Dermis blood vessel endothelial cell (primary cell): Measurements from ENCODE around the gene TLR6. TPM values are rescaled to one million over a fixed set of nuclear protein-coding genes. Genes with fewer than 3 reads are reported as not detected.
"Not testable (repeated sequence)": the region's sequence is repeated elsewhere in the genome, so short reads cannot be mapped to it uniquely, and the experiment has no call there.

Experiments used
- DNase-seq: peaks from one replicate; pipeline ENCODE4 v3.0.0; 2010
- total RNA-seq: library from RNA; depleted of rRNA; stranded (reverse); fragments of >200 nt; gene quantifications from 2 replicates; pipeline ENCODE4 v1.2.3, GENCODE V29; 2014

Gene TLR6
- total RNA-seq, 1 donor from 2014 or later: 0.17 TPM

DNA sequence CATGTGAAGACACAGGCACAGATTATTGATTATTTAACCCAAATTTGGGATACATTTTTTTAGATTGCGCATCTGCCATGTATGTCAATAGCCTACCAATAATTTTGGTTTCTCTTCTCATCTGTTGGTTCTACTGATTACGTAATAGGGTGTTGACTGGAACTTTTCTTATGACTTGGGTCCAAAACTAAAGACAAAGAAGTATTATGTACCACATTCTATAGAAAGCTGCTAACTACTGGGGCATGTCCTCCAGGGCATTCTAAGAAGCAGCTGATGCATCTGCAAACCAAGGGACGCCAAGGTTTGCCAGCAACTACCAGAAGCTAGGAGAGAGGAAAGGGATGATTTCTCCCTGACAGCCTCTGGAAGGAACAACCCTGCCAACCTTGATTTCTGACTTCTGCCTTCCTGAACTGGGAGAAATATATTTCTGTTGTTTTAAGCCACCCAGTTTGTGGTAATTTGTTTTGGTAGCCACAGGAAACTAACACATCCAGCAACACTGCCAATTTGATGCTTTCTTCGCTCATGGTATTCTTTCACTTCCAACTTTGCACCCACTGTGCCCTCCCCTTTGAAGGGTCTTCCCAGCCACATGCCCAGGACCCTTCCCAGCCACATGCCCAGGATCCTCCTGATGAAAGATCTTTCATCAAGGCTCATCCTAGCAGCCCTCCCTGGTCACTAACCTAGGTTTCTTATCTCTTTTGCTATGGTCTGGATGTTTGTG lies 36.1 kb downstream of the TLR6 start:
- no peak for DNase-seq

DNA sequence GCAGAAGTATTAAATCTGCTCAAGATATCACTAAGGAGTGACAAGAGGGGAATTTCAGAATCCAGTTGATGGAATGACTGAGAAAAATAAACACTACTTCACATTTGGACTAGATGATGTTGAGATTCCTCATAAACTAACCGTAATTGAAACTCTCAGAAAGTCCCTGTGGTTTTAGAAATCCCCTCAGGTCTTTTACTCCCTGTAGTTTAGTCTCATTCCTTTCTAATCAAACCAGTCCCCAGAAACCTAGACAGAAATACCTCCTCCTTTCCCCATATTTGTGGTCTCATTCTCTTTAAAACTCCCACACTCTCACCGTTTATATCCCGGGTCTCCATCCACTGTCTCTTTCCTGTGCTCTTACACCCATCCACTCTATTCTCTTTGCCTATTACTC lies 37.0 kb downstream of the TLR6 start:
- DNase-seq: no peak

- no peak for DNase-seq
These were observed 38.1 kb downstream of the TLR6 start for GRCh38 chr4:38818441-38818976.

DNA sequence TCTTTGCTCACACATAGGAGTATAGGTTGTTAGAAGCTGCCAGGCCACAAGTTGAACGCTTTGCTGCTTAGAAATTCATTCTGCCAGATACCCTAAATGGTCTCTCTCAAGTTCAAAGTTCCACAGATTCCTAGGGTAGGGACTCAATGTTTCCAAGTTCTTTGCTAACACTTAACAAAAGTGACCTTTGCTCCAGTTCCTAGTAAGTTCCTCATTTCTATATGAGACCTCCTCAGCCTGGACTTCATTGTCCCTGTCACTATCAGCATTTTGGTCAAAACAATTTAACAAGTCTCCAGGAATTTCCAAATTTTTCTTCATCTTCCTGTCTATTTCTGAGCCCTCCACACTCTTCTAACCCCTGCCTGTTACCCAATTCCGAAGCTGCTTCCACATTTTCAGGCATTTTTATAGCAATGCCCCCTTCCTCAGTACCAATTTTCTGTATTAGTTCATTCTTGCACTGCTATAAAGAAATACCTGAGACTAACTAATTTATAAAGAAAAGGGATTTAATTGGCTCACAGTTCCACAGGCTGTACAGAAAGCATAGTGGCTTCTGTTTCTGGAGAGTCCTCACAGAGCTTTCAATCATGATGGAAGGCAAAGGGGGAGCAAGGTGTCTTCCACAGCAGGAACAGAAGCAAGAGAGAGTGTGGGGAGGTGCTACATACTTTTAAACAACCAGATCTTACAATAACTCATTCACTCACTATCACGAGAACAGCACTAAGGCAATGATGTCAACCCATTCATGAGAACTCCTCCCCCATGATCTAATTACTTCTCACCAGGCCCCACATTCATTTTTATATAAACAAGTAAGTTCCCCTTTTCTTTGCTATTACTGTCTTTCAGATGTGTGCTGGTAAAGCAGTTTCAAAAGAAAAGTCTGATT lies 40.5 kb downstream of the TLR6 start:
- peak; percentile 12 for DNase-seq

DNA sequence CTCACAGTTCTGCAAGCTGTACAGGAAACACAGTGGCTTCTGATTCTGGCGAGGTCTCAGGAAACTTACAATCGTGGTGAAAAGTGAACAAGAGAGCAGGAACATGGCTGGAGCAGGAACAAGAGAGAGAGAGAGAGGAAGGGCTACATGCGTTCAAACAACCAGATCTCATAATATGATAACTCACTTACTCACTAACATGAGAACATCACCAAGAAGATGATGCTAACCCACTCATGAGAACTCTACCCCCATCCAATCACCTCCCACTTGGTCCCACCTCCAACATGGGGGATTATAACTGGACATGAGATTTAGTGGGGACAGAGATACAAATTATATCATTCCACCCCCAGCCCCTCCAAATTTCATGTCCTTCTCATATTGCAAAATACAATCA lies 42.2 kb downstream of the TLR6 start:
- no peak for DNase-seq

DNA sequence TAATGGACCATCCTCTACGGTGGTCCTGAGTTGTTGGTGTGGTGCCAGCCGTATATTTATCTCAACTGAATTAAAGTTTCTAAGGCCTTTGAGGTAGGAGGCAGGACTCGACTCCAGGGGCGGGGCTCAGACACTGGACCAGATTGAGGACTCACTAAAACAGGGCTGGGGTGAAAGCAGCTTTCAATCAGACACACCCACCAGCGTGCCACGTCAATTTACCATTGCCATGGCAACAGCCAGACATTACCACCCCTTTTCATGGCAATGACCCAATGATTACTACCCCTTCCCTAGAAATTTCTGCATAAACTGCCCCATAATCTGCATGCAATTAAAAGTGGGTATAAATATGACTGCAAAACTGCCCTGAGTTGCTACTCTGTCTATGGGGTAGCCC lies 45.3 kb downstream of the TLR6 start:
- DNase-seq: no peak

DNA sequence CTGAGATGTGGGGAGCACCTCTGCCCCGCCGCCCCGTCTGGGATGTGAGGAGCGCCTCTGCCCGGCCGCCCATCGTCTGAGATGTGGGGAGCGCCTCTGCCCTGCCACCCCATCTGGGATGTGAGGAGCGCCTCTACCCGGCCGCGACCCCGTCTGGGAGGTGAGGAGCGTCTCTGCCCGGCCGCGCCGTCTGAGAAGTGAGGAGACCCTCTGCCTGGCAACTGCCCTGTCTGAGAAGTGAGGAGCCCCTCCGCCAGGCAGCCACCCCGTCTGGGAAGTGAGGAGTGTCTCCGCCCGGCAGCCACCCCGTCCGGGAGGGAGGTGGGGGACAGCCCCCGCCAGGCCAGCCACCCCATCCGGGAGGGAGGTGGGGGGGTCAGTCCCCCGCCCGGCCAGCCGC lies 49.2 kb downstream of the TLR6 start:
- DNase-seq: not testable (repeated sequence)

DNA sequence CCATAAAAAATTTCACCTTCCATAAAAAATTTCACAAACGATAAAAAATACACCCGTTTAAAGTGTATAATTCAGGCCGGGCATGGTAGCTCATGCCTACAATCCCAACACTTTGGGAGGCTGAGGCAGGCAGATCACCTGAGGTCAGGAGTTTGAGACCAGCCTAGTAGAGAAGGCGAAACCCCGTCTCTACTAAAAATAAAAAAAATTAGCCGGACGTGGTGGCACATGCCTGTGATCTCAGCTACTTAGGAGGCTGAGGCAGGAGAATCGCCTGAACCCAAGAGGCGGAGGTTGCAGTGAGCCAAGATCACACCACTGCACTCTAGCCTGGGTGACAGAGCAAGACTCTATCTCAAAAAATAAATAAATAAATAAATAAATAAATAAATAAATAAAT lies 50.4 kb downstream of the TLR6 start:
- DNase-seq: not testable (repeated sequence)

GRCh38 chr4:38805530-38806145 lies 51.0 kb downstream of the TLR6 start:
- DNase-seq: peak; percentile 37

DNA sequence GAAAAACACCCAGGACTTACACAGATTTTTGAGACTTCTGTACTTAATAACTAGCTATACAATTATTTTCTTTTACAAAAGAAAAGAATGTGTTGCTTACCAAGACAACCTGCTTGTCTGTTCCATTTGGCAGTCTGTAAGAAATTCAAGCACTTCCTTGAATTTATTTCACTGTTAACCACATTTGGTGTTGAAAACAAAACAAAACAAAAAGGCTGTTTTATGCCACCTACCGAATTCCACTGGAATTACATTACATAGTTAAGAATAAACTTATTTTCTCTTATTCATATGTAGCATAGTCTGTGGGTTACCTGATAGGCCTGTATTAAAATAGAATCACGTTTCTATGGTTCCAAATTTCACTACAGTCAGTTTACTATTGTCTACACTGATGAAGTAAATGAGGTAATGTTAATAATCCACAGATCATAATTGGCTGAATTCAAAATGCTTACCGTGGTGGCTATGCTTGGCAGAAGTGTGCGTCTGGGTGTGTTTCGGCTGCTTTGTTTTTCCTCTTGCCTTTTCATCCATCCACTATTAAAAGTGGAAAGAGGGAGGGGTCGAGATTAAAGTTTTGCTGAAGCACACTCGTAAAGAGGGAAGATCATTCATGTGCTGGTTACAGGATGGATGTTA lies 51.8 kb downstream of the TLR6 start, which contains the start of gene TLR1:
Gene TLR1, minus strand, starts transcription at position 138 of the 642 bp plus-strand sequence. CDS start 5,960 bp downstream, outside the sequence.
- peak; percentile 80 for DNase-seq

- no peak for DNase-seq
These were observed 52.6 kb downstream of the TLR6 start for GRCh38 chr4:38803833-38804653.

- no peak for DNase-seq
These were observed 53.9 kb downstream of the TLR6 start for GRCh38 chr4:38802561-38803355.

- DNase-seq: no peak
These were observed 55.6 kb downstream of the TLR6 start for GRCh38 chr4:38800961-38801450.

DNA sequence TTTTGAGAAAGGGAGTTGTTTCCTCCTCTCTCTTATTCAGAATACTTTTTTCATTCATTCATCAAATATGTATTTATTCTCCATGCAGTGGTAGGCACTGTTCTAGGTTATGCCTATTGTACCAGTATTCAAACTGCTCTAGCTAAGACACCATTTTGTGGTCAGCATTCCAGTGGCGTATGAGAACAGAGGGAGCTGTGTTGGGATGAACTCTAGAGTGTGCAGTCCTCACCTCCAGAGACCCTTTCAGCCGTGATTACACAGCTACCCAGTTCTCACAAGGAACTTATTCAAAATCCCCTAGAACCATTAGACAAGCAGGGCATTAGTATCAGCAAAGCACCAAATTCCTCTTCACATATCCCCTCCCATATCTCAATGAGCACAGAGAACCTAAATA lies 56.3 kb downstream of the TLR6 start:
- DNase-seq: no peak

- no peak for DNase-seq
These were observed 61.5 kb downstream of the TLR6 start for GRCh38 chr4:38795087-38795486.

- DNase-seq: no peak
These were observed 62.6 kb downstream of the TLR6 start for GRCh38 chr4:38794051-38794450.

DNA sequence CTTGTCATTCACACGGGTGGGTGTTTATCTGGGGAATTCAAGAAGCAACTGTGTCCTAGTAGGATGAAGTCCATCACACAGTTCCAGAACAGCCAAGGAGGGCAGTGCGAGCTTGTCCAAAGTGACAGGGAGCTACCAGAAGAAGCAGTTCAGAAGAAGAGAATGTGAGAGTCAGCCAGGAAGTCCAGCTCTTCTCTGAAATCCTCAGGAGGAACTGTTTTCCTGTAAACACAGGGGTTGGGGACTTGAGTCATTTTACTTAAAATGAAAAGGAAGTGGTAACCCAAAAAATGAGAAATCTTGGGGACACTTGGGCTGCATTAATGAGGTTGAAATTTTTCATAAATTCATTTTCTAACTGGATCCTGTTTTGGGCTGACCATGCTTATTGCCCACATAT lies 65.6 kb downstream of the TLR6 start:
- DNase-seq: no peak

DNA sequence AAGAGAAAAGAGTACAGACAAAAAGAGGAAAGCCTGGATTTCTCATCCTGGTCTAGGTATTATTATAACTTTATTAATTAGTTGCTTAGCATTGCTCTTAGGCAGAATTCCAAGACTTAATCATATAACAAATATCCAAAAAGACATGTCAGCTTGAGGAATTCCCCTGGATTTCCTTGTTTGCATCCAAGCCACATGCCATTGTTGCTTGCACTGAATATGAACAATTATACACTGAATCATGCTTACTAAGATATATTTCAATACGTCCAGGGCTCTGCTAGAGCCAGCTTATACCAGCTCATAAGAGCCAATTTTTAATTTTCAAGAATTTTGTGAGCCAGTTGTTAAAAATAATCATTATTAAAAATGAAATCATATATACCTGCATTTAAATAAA lies 68.3 kb downstream of the TLR6 start:
- DNase-seq: peak; percentile 73

- no peak for DNase-seq
These were observed 68.9 kb downstream of the TLR6 start for GRCh38 chr4:38787693-38788092.

DNA sequence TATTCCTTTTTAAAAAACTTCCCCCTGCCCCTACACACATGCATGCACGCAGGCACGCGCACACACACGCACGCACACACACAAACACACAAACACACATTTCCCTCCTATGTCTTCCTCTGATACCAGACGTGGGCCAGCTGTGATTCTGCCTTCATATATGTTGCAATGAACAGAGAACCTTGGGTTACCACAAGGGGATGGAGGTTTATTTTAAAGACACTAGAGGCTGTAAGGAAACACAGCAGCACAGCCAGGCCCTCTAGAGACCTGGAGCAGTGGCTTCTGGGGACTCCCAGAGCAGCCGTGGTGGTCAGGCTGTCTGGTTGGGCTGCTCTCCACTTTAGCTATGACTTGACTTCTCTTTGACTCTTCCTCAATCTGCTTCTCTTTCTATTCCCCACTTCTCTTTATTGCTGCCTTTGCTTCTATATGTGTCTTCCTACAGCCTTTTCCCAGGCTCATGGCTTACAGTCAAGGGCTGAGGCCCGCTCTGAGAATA lies 70.7 kb downstream of the TLR6 start:
- no peak for DNase-seq
